Measurements from ENCODE around the gene NEFH. TPM values are rescaled to one million over a fixed set of nuclear protein-coding genes. Genes with fewer than 3 reads are reported as not detected.

NEFH gene
- total RNA-seq, 1 donor from 2014 or later = 2.9 TPM

DNA sequence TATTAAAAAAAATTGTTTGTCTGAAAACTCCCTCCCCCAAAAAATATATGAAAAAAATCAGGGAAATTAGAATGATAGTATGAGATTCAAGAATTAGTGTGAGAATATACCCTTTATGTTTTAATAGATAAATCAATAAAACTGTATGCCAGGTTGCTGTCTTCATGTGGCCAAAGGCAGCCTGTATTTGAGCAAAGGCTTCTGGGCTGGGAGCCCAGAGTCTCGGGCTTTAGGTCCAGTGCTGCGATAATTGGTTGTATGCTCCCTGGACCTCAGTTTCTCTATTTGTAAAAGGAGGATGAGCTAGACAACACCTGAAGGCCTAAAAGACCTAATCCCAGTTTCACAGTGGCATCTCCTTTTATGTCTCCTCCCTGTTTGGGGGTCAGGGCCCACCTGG, 43.7 kb downstream of the NEFH start:
- TF ChIP-seq, protein P1, sequence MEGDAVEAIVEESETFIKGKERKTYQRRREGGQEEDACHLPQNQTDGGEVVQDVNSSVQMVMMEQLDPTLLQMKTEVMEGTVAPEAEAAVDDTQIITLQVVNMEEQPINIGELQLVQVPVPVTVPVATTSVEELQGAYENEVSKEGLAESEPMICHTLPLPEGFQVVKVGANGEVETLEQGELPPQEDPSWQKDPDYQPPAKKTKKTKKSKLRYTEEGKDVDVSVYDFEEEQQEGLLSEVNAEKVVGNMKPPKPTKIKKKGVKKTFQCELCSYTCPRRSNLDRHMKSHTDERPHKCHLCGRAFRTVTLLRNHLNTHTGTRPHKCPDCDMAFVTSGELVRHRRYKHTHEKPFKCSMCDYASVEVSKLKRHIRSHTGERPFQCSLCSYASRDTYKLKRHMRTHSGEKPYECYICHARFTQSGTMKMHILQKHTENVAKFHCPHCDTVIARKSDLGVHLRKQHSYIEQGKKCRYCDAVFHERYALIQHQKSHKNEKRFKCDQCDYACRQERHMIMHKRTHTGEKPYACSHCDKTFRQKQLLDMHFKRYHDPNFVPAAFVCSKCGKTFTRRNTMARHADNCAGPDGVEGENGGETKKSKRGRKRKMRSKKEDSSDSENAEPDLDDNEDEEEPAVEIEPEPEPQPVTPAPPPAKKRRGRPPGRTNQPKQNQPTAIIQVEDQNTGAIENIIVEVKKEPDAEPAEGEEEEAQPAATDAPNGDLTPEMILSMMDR (conservative IDR thresholded peaks at IDR 0.05) = no peak

DNA sequence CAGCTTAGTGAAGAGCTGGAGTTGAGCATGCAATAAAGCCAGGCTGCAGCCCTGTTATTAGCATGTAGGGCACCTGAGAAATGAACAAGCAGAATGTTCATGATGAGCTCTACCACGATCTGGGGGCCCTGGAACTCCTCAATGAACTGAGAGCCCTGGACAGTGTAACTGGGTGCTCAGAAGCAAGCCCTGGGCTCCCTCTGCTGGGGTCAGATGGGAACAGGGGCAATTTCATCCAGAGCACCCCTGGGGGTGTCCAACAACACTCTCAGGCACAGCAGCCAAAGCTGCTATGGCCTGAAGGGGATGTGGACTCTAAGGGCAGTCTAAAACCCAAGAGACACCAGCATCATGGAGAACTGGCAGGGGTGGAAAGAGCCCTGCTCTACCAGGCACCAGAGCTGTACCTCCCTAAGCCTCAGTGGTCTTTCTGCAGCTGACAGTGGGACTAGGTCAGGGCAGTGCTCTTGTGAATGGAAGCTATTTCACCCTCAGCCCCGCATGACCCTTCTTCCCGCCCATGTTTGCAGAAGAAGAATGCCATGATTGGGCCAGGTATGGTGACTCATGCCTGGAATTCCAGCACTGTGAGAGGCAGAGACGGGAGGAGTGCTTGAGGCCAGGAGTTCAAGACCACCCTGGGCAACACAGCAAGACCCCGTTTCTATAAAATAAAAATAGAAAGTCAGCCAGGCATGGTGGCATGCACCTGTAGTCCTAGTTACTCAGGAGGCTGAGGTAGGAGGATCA, 44.6 kb downstream of the NEFH start:
- TF ChIP-seq, protein P1 (conservative IDR thresholded peaks at IDR 0.05) = peak; percentile 54
- Mint-ChIP-seq H3K4me3 (no peak overlapping the region), H3K4me1 (no peaks in the 10 kb centered on the region), H3K9me3 (no peaks in the 10 kb centered on the region), H3K36me3 (ENCODE audit: low read depth) (peaks cover 16% of the 10 kb centered on the region), H3K27ac (ENCODE audit: unreplicated experiment) (no peak overlapping the region), H3K27me3 (ENCODE audit: low read depth) (no peaks in the 10 kb centered on the region)
- peak; percentile 3 for DNase-seq (ENCODE audit: low read depth, low spot score)

More for the DNA sequence above, 43.7 kb downstream of the NEFH start:
- no peak for DNase-seq (ENCODE audit: low read depth, low spot score)
- no peaks in the 10 kb centered on the region for H3K9me3 Mint-ChIP-seq
- no peak overlapping the region for H3K27ac Mint-ChIP-seq (ENCODE audit: unreplicated experiment)
- no peaks in the 10 kb centered on the region for H3K27me3 Mint-ChIP-seq (ENCODE audit: low read depth)
- H3K4me1 Mint-ChIP-seq = no peaks in the 10 kb centered on the region
- peaks cover 16% of the 10 kb centered on the region for H3K36me3 Mint-ChIP-seq (ENCODE audit: low read depth)
- H3K4me3 Mint-ChIP-seq = no peak overlapping the region

DNA sequence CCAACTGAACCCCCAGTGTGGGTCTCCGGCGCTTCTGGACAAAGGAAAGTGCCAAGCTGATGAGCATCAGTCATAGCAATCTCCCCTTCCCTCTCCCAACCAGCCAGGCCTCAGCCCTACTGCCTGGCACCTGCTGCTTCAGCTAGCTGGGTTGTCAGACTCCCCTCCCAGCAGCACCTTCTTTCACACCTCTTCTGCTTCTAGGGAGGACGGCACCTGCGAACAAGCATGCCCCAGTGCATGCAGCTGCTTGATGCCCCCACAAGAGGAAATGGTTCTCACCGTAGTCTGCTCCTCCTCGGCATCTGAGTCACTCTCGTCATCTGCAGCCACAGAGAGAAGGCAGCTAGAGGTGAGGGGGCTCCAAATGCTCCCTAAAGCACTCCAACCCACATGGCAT, 48.1 kb downstream of the NEFH start:
- Mint-ChIP-seq H3K4me3 (no peak overlapping the region), H3K27me3 (ENCODE audit: low read depth) (no peaks in the 10 kb centered on the region), H3K9me3 (no peaks in the 10 kb centered on the region), H3K36me3 (ENCODE audit: low read depth) (peaks cover 18% of the 10 kb centered on the region), H3K27ac (ENCODE audit: unreplicated experiment) (no peak overlapping the region), H3K4me1 (no peaks in the 10 kb centered on the region)
- TF ChIP-seq, protein P1 (conservative IDR thresholded peaks at IDR 0.05) = no peak
- no peak for DNase-seq (ENCODE audit: low read depth, low spot score)

DNA sequence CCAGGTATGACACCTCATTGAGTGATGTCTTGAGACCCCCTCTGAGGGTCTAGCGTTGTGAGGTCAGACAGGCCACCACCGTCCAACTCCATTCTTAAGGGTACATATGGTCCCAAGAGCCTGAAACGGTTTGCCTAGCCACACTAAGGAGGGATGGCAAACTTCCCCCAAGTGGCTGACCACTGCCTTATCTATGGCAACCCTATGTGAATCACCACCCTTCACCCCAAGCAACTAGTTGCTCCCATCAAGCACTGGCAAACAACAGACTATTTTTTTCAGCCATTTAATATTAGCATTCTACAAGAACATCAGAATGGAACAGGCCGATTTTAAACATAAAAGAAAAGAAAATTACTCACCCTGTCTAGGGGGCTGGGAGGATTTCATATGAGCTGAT, 50.7 kb downstream of the NEFH start:
- Mint-ChIP-seq H3K27me3 (ENCODE audit: low read depth) (no peaks in the 10 kb centered on the region), H3K4me1 (no peaks in the 10 kb centered on the region), H3K36me3 (ENCODE audit: low read depth) (peaks cover 20% of the 10 kb centered on the region), H3K4me3 (no peak overlapping the region), H3K27ac (ENCODE audit: unreplicated experiment) (no peak overlapping the region), H3K9me3 (no peaks in the 10 kb centered on the region)
- no peak for DNase-seq (ENCODE audit: low read depth, low spot score)
- TF ChIP-seq, protein P1 (conservative IDR thresholded peaks at IDR 0.05) = no peak

DNA sequence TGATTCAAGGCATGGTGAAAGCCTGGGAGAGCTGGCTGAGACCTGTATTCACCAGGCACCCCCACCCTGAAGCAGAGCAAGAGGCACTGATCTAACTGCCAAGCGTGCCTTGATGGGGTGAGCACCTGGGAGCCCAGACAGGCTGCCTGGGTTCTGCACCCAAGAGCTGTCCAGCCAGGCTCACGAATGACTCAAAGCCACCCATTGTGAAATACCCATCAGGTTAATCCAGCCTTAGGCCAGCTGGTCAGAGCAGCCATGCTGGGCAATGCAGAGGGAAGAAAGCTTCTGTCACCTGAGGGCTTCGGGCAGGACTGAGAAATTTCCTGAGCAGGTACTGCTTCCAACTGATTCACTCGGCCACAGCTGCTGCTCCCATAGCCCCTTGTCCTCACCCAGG, 51.4 kb downstream of the NEFH start:
- H3K27me3 Mint-ChIP-seq (ENCODE audit: low read depth) = no peaks in the 10 kb centered on the region
- H3K4me3 Mint-ChIP-seq = no peak overlapping the region
- TF ChIP-seq, protein P1 (conservative IDR thresholded peaks at IDR 0.05) = no peak
- no peak overlapping the region for H3K27ac Mint-ChIP-seq (ENCODE audit: unreplicated experiment)
- peaks cover 23% of the 10 kb centered on the region for H3K36me3 Mint-ChIP-seq (ENCODE audit: low read depth)
- DNase-seq (ENCODE audit: low read depth, low spot score) = no peak
- H3K4me1 Mint-ChIP-seq = no peaks in the 10 kb centered on the region
- no peaks in the 10 kb centered on the region for H3K9me3 Mint-ChIP-seq

Data from neural crest cell (in vitro differentiated cells).